GM10847 (cell line): ENCODE results near the gene SYNGR4.

Experiments
- POLR2A ChIP-seq: IDR thresholded peaks from 2 replicates; pipeline ENCODE4 v1.6.1; 2011; ENCODE audit not compliant: insufficient read length; ENCODE audit errors: extremely low read depth

SYNGR4 gene

GRCh38 chr19:48333467-48334384 is 30.4 kb upstream of the SYNGR4 start:
- TF ChIP-seq POLR2A = no peak

- no peak for TF ChIP-seq POLR2A
Observed at GRCh38 chr19:48338253-48338755, 25.9 kb upstream of the SYNGR4 start.

GRCh38 chr19:48338802-48339503 is 25.2 kb upstream of the SYNGR4 start:
- no peak for TF ChIP-seq POLR2A

- TF ChIP-seq POLR2A = no peak
Observed at GRCh38 chr19:48340995-48341394, 23.2 kb upstream of the SYNGR4 start.

- TF ChIP-seq POLR2A = no peak
Observed at GRCh38 chr19:48341515-48342413, 22.4 kb upstream of the SYNGR4 start.

GRCh38 chr19:48342414-48342738 is 21.8 kb upstream of the SYNGR4 start:
- TF ChIP-seq POLR2A = no peak

- no peak for TF ChIP-seq POLR2A
Observed at GRCh38 chr19:48342841-48343540, 21.2 kb upstream of the SYNGR4 start.

- no peak for TF ChIP-seq POLR2A
Observed at GRCh38 chr19:48344892-48345291, 19.3 kb upstream of the SYNGR4 start.

GRCh38 chr19:48346191-48346590 is 18.0 kb upstream of the SYNGR4 start:
- TF ChIP-seq POLR2A = no peak

- no peak for TF ChIP-seq POLR2A
Observed at GRCh38 chr19:48348045-48348444, 16.1 kb upstream of the SYNGR4 start.

GRCh38 chr19:48348737-48349136 is 15.4 kb upstream of the SYNGR4 start:
- no peak for TF ChIP-seq POLR2A

GRCh38 chr19:48350856-48351255 is 13.3 kb upstream of the SYNGR4 start:
- no peak for TF ChIP-seq POLR2A

GRCh38 chr19:48351341-48351752 is 12.8 kb upstream of the SYNGR4 start:
- TF ChIP-seq POLR2A = no peak

GRCh38 chr19:48353677-48354076 is 10.5 kb upstream of the SYNGR4 start:
- no peak for TF ChIP-seq POLR2A

- TF ChIP-seq POLR2A = no peak
Observed at GRCh38 chr19:48354332-48354992, 9.7 kb upstream of the SYNGR4 start.
